ENCODE results near the gene GFM1. TPM values are rescaled to one million over a fixed set of nuclear protein-coding genes. Genes with fewer than 3 reads are reported as not detected.

Gene GFM1
- total and polyA plus RNA-seq, 2 of the 13 experiments (the other 11 are each of a cell fraction or from before 2014, with no cell fraction given): 10.5 to 59.0 TPM

DNA sequence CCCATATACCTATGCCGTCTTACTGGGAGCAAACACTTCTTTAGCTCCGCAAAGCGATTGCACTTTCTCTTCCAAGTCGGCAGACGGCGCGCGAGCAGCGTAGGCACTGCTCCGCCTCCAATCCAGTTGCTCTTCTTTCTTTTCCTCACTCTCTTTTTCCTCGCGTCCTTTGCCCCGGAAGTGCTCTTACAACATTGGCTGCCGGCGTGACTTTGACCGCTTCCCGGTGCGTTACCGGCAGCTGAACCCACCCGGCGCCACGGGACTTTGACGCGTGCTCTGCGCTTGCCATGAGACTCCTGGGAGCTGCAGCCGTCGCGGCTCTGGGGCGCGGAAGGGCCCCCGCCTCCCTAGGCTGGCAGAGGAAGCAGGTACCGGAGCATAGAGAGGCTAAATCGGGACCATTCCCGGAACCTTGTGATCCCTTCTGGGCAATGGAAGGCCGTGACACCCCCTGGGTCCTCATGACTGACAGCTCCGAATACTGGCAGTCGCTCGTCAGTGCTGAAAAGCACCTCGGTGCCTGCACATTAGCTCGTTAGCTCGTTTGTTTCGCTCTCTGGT, at the start of gene GFM1 (continued):
- TF ChIP-seq, protein P1, sequence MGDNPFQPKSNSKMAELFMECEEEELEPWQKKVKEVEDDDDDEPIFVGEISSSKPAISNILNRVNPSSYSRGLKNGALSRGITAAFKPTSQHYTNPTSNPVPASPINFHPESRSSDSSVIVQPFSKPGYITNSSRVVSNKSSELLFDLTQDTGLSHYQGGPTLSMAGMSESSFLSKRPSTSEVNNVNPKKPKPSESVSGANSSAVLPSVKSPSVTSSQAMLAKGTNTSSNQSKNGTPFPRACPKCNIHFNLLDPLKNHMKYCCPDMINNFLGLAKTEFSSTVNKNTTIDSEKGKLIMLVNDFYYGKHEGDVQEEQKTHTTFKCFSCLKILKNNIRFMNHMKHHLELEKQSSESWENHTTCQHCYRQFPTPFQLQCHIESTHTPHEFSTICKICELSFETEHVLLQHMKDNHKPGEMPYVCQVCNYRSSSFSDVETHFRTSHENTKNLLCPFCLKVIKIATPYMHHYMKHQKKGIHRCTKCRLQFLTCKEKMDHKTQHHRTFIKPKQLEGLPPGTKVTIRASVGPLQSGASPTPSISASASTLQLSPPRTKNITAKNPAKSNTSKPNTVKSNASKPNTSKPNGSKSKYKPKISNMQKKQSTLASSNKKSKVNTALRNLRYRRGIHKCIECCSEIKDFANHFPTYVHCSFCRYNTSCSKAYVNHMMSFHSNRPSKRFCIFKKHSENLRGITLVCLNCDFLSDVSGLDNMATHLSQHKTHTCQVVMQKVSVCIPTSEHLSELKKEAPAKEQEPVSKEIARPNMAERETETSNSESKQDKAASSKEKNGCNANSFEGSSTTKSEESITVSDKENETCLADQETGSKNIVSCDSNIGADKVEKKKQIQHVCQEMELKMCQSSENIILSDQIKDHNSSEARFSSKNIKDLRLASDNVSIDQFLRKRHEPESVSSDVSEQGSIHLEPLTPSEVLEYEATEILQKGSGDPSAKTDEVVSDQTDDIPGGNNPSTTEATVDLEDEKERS (CRISPR knock-in tag; IDR thresholded peaks at IDR 0.05): peak; percentile 75
- TF ChIP-seq, protein P2, sequence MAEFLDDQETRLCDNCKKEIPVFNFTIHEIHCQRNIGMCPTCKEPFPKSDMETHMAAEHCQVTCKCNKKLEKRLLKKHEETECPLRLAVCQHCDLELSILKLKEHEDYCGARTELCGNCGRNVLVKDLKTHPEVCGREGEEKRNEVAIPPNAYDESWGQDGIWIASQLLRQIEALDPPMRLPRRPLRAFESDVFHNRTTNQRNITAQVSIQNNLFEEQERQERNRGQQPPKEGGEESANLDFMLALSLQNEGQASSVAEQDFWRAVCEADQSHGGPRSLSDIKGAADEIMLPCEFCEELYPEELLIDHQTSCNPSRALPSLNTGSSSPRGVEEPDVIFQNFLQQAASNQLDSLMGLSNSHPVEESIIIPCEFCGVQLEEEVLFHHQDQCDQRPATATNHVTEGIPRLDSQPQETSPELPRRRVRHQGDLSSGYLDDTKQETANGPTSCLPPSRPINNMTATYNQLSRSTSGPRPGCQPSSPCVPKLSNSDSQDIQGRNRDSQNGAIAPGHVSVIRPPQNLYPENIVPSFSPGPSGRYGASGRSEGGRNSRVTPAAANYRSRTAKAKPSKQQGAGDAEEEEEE (CRISPR knock-in tag; IDR thresholded peaks at IDR 0.05; ENCODE audit: borderline replicate concordance): no peak; the same call in 1 of the 2 replicates
- TF ChIP-seq, protein P3, sequence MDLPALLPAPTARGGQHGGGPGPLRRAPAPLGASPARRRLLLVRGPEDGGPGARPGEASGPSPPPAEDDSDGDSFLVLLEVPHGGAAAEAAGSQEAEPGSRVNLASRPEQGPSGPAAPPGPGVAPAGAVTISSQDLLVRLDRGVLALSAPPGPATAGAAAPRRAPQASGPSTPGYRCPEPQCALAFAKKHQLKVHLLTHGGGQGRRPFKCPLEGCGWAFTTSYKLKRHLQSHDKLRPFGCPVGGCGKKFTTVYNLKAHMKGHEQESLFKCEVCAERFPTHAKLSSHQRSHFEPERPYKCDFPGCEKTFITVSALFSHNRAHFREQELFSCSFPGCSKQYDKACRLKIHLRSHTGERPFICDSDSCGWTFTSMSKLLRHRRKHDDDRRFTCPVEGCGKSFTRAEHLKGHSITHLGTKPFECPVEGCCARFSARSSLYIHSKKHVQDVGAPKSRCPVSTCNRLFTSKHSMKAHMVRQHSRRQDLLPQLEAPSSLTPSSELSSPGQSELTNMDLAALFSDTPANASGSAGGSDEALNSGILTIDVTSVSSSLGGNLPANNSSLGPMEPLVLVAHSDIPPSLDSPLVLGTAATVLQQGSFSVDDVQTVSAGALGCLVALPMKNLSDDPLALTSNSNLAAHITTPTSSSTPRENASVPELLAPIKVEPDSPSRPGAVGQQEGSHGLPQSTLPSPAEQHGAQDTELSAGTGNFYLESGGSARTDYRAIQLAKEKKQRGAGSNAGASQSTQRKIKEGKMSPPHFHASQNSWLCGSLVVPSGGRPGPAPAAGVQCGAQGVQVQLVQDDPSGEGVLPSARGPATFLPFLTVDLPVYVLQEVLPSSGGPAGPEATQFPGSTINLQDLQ (CRISPR knock-in tag; IDR thresholded peaks at IDR 0.05): no peak; the same call in 1 of the 2 replicates
- no peak for TF ChIP-seq ZNF235 (CRISPR knock-in tag; IDR thresholded peaks at IDR 0.05; ENCODE audit: borderline replicate concordance)
- peak; percentile 92 for TF ChIP-seq SPEN (CRISPR knock-in tag; IDR thresholded peaks at IDR 0.05; ENCODE audit: low read depth)
- TF ChIP-seq ZNF83 (CRISPR knock-in tag; IDR thresholded peaks at IDR 0.05; ENCODE audit: borderline replicate concordance): no peak
- TF ChIP-seq ZSCAN21 (CRISPR knock-in tag; IDR thresholded peaks at IDR 0.05; ENCODE audit: borderline replicate concordance): peak; percentile 82
- no peak for TF ChIP-seq ZNF672 (CRISPR knock-in tag; IDR thresholded peaks at IDR 0.05)
- no peak for TF ChIP-seq KLF13 (CRISPR knock-in tag; IDR thresholded peaks at IDR 0.05)
- TF ChIP-seq ZNF260 (CRISPR knock-in tag; IDR thresholded peaks at IDR 0.05; ENCODE audit: borderline replicate concordance, low read depth): no peak
- no peak for TF ChIP-seq ONECUT2 (CRISPR knock-in tag; IDR thresholded peaks at IDR 0.05)
- TF ChIP-seq NFATC3 (CRISPR knock-in tag; IDR thresholded peaks at IDR 0.05): no peak
- 0 out of 2 replicates have a peak, but pooled peaks have one; percentile 23 for TF ChIP-seq REL (CRISPR knock-in tag; conservative IDR thresholded peaks at IDR 0.05)
- TF ChIP-seq, protein P4, sequence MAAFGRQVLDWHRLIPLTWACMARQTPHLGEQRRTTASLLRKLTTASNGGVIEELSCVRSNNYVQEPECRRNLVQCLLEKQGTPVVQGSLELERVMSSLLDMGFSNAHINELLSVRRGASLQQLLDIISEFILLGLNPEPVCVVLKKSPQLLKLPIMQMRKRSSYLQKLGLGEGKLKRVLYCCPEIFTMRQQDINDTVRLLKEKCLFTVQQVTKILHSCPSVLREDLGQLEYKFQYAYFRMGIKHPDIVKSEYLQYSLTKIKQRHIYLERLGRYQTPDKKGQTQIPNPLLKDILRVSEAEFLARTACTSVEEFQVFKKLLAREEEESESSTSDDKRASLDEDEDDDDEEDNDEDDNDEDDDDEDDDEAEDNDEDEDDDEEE (CRISPR knock-in tag; IDR thresholded peaks at IDR 0.05): peak; percentile 76; the same call in 1 of the 2 replicates
- peak; percentile 44 for TF ChIP-seq TAF15 (IDR thresholded peaks at IDR 0.05; ENCODE audit: low read depth, low read length, poor library complexity, severe bottlenecking)
- TF ChIP-seq HNF4A (CRISPR knock-in tag; IDR thresholded peaks at IDR 0.05): peak; percentile 84
- TF ChIP-seq KDM4B (CRISPR knock-in tag; IDR thresholded peaks at IDR 0.05): peak; percentile 82; the same call in 1 of the 2 replicates
- 0 out of 2 replicates have a peak, but pooled peaks have one; percentile 53 for TF ChIP-seq RCOR2 (CRISPR knock-in tag; IDR thresholded peaks at IDR 0.05)
- TF ChIP-seq PAF1 (CRISPR knock-in tag; IDR thresholded peaks at IDR 0.05): no peak
- TF ChIP-seq ASH2L (IDR thresholded peaks at IDR 0.05; ENCODE audit: insufficient read length, low read depth, low read length): peak; percentile 99
